HEK293 (cell line): ENCODE data around the gene KCNMB4.

ENCODE experiments used
- CTCF ChIP-seq: fragments of 450-650 bp; formaldehyde crosslinking; IDR thresholded peaks from 2 replicates; pipeline ENCODE4 v1.5.1; 2016; ENCODE audit warnings: missing biosample characterization, missing genetic modification characterization
- KLF16 ChIP-seq: fragments of 450-650 bp; formaldehyde crosslinking; IDR thresholded peaks from 2 replicates; pipeline ENCODE4 v1.5.1; 2017; ENCODE audit warnings: missing biosample characterization, missing genetic modification characterization
- PRDM1 ChIP-seq: fragments of 450-650 bp; formaldehyde crosslinking; IDR thresholded peaks from 2 replicates; pipeline ENCODE4; 2016; ENCODE audit warnings: missing biosample characterization, missing genetic modification characterization
- TCF7L2 ChIP-seq: IDR thresholded peaks from 2 replicates; pipeline ENCODE4 v1.6.1; 2011; ENCODE audit warnings: low read depth, mild to moderate bottlenecking, inconsistent platforms, low read length, moderate library complexity, borderline replicate concordance
- ZNF274 ChIP-seq, 2 experiments: fragments of 200-500 bp in 1 of 2; fragments of 450-650 bp in 1 of 2; sonication (Bioruptor generic) in 1 of 2; formaldehyde crosslinking in 1 of 2; IDR thresholded peaks; 2 replicates each; pipeline versions ENCODE4 v1.5.1 to v1.6.1; 2014 to 2016; ENCODE audit warnings: borderline replicate concordance in 1 of 2, inconsistent platforms in 1 of 2, low read length in 1 of 2, missing biosample characterization in 1 of 2, missing genetic modification characterization in 1 of 2
- ZNF561 ChIP-seq: fragments of 450-650 bp; IDR thresholded peaks from 2 replicates; pipeline ENCODE4 v1.5.1; 2018; ENCODE audit warnings: missing biosample characterization, missing genetic modification characterization, borderline replicate concordance
- ZNF624 ChIP-seq: fragments of 450-650 bp; formaldehyde crosslinking; IDR thresholded peaks from 2 replicates; pipeline ENCODE4 v1.5.1; 2017; ENCODE audit warnings: missing biosample characterization, missing genetic modification characterization

DNA sequence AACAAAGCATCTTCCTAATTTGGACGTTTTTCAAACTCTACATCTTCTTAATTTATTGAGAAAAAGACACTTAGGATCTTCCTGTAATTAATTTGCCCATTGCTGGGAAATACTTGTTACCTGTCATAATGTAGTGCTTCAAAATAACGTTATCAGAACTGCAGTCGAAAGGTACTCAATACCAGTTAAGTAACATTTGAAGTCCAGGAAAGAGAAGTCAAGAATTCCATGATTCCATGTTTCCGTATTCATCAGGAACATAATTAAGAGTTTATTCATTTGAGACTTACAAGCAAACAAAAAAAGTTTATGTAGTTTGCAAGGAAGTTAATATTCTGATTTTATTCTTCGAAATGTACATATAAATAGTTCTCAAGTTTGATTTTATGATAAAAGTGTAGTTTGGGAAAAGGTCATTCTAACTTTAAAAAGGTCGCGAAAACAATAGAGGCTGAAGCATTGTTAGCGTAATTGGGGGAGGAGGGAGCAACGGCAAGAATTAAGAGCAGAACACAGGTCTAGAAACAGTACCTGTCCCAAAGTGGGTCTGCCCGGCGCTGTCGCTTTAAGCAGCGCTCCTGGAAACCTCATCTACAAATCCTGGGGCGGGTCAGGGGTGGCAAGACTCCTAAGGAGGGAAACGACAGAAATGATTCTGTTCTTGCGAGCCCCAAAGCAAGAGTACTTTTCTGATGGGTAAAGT, 1.2 kb upstream of the KCNMB4 start:
- TF ChIP-seq KLF16 (tag by site-specific recombination), result no peak
- TF ChIP-seq CTCF (tag by site-specific recombination), result no peak
- no peak for TF ChIP-seq ZNF561
- no peak for TF ChIP-seq ZNF624 (tag by site-specific recombination)
- TF ChIP-seq PRDM1 (tag by site-specific recombination), result no peak
- TF ChIP-seq ZNF274 (IDR thresholded peaks at IDR 0.05; ENCODE audit: low read length), result no peak
- TF ChIP-seq ZNF274 (tag by site-specific recombination; IDR thresholded peaks at IDR 0.05; ENCODE audit: borderline replicate concordance), result no peak
- TF ChIP-seq TCF7L2, result no peak
